Measurements from ENCODE around the gene WDR45. TPM values are rescaled to one million over a fixed set of nuclear protein-coding genes. Genes with fewer than 3 reads are reported as not detected.
A peak's percentile ranks its signal among the peaks of the same experiment; 100 is the strongest.

The WDR45 gene
- 51.2 and 54.7 TPM in 2 replicates for total RNA-seq (2013; cell fraction: nucleolus; rRNA removed)
- total RNA-seq (2014; rRNA removed) (14.9 and 20.4 TPM in 2 replicates), total RNA-seq (2014; rRNA removed; fragmentation: Illumina TruSeq; extraction: Trizol) (12.5 and 12.7 TPM in 2 replicates), total RNA-seq (2021) (19.7 and 20.8 TPM in 2 replicates), polyA plus RNA-seq (2011; rRNA removed) (18.2 and 29.8 TPM in 2 replicates), polyA plus RNA-seq (2014; fragmentation: Illumina TruSeq; extraction: Trizol) (18.6 and 19.7 TPM in 2 replicates), polyA plus RNA-seq (2014; fragmentation: Nextera tagmentation; extraction: Ambion mirVana) (10 to 100 TPM in 1 of 2 experiments, 1 to 10 TPM in 1; 5.9 to 10.3 TPM), polyA plus RNA-seq (2014; rRNA removed) (29.7 and 30.9 TPM in 2 replicates), polyA plus RNA-seq (2016; fragmentation: Nextera tagmentation; extraction: Ambion mirVana) (10 to 100 TPM; 22.1 to 25.4 TPM), polyA minus RNA-seq (2011; rRNA and poly(A)+ RNA removed) (37.1 and 54.6 TPM in 2 replicates), Bru-seq, nascent RNA (percentile 49 among the genes with signal in this experiment), BruChase-seq, experiment 1, labeled RNA remaining after a 6-hour chase (percentile 56 among the genes with signal in this experiment), BruChase-seq, experiment 2, labeled RNA remaining after a 2-hour chase (percentile 52 among the genes with signal in this experiment)
- polyA plus RNA-seq (2011; ENCODE audit: low read depth) = 64.5 TPM
- 37.2 and 45.7 TPM in 2 replicates for polyA plus RNA-seq (2011; cell fraction: cytosol; rRNA removed)
- polyA plus RNA-seq (2011; cell fraction: nucleus; rRNA removed) = 141 and 162 TPM in 2 replicates
- 21.5 and 32.2 TPM in 2 replicates for polyA plus RNA-seq (2012)
- polyA minus RNA-seq (2011; cell fraction: cytosol; rRNA and poly(A)+ RNA removed) = 9.1 and 13.9 TPM in 2 replicates
- 33.4 and 43.1 TPM in 2 replicates for polyA minus RNA-seq (2011; cell fraction: nucleus; rRNA and poly(A)+ RNA removed)
- long read RNA-seq, experiment 1, partial matches to known transcripts = 2 of 13 reads
- long read RNA-seq, experiment 1, other reads (novel, unspliced or antisense) = 4 of 13 reads
- long read RNA-seq, experiment 2, transcript WDR45-207 (11 exons, 1,639 nt) = major isoform, 17 of 28 reads
- long read RNA-seq, experiment 2, partial matches to known transcripts = 2 of 28 reads
- long read RNA-seq, experiment 2, other reads (novel, unspliced or antisense) = 7 of 28 reads

GRCh38 chrX:49079489-49080428 is at the start of gene WDR45:
Gene WDR45 (minus strand): TSS chrX:49079887. CDS start chrX:49078095, 1,792 bp downstream.
- 25% methylated on average over 48 of the region's 55 CpGs for WGBS (ENCODE audit: insufficient coverage, insufficient replicate concordance, low lambda C conversion rate, missing lambda C conversion rate)
- H4K20me1 ChIP-seq (ENCODE audit: control insufficient read depth, insufficient read depth) = no peaks in the 10 kb centered on the region
- peak; percentile 92 for ATAC-seq
- RAD21 ChIA-PET (ENCODE audit: unreplicated experiment) = interaction anchor here (0.8 to 1.5 kb wide), 3 partner anchors 19 to 75 kb away, joined by 3 read pairs; no protein-coding TSS in a partner anchor
- peak within 1 kb of the TSS; percentile 77 for H3K4me2 ChIP-seq (ENCODE audit: control insufficient read depth, insufficient read depth)
- no peaks in the 10 kb centered on the region for H3K4me1 ChIP-seq (ENCODE audit: control insufficient read depth, insufficient read depth, low read length)
- peak; percentile 8 for DNase-seq (ENCODE audit: low read depth, low spot score)
- POLR2A ChIA-PET = interaction anchor here (0.6 to 1.6 kb wide), 5 partner anchors 16 to 190 kb away, joined by 3 to 10 read pairs (median 5); partner anchors contain the start of gene PPP1R3F
- peak within 1 kb of the TSS; percentile 4; the same call in 1 of the 2 replicates for H2AFZ ChIP-seq (ENCODE audit: control insufficient read depth, low read depth, low read length)
- H3K27ac ChIP-seq (ENCODE audit: control insufficient read depth, insufficient read depth) = peak within 1 kb of the TSS; percentile 57
- no peaks in the 10 kb centered on the region for H3K27me3 ChIP-seq (replicated peaks in 1 of 2; ENCODE audit: control insufficient read depth in 2 of 2, insufficient read depth in 2 of 2, low read length in 1 of 2)
- SMC1A ChIA-PET (ENCODE audit: uncharacterized antibody, unreplicated experiment) = interaction anchor here (0.6 to 1.9 kb wide), 3 partner anchors 75 to 164 kb away, joined by 3 to 6 read pairs (median 4); no protein-coding TSS in a partner anchor
- peak within 1 kb of the TSS; percentile 67 for H3K4me3 ChIP-seq
- H3K36me3 ChIP-seq (ENCODE audit: control insufficient read depth in 2 of 2, insufficient read depth in 2 of 2, low read length in 1 of 2) = no peaks in the 10 kb centered on the region; a peak in 1 of 4 replicates
- intact Hi-C loops (cut with micrococcal nuclease; ENCODE audit: unreplicated experiment) = no loop called here
- peak within 1 kb of the TSS; percentile 80 for H3K9ac ChIP-seq (ENCODE audit: control insufficient read depth, insufficient read depth, low read length)
- no peak for FAIRE-seq
- CTCF ChIA-PET = interaction anchor here (0.7 to 0.9 kb wide), 3 partner anchors 76 to 278 kb away, joined by 3 to 4 read pairs (median 3); partner anchors contain the start of gene HDAC6
- no peaks in the 10 kb centered on the region; the same call in 1 of the 2 replicates for H3K79me2 ChIP-seq (ENCODE audit: control insufficient read depth, insufficient read depth, low read length)
- BruUV-seq (replicated peaks) = no TSS peak
- in situ Hi-C loops (cut with MboI) = no loop called here
- H3K9me3 ChIP-seq (replicated peaks; ENCODE audit: control insufficient read depth, insufficient read depth, low read length) = no peaks in the 10 kb centered on the region; the same call in 2 of the 3 replicates
- TF ChIP-seq HSF1 (IDR thresholded peaks at IDR 0.05; ENCODE audit: low read depth, low read length) = no peak
- TF ChIP-seq RUNX3 (IDR thresholded peaks at IDR 0.05; ENCODE audit: low read length) = peak; percentile 22
- no peak for TF ChIP-seq NRF1 (conservative IDR thresholded peaks at IDR 0.05; ENCODE audit: low read depth, low read length)
- TF ChIP-seq SRF (IDR thresholded peaks at IDR 0.05; ENCODE audit: low read depth in 2 of 2, low read length in 2 of 2) = no peak
- 0 out of 2 replicates have a peak, but pooled peaks have one; percentile 9 for TF ChIP-seq JUND (IDR thresholded peaks at IDR 0.05; ENCODE audit: low read depth, low read length)
- TF ChIP-seq ETV6 (conservative IDR thresholded peaks at IDR 0.05 in 1 of 2, IDR thresholded peaks at IDR 0.05 in 1 of 2; ENCODE audit: borderline replicate concordance in 1 of 2, low read depth in 1 of 2) = 0 out of 4 replicates have a peak, but pooled peaks of 1 of the 2 experiments have one; percentile 47
- TF ChIP-seq FOS (IDR thresholded peaks at IDR 0.05; ENCODE audit: borderline replicate concordance, extremely low read depth, insufficient read length) = no peak
- TF ChIP-seq REST (IDR thresholded peaks at IDR 0.05; ENCODE audit: low read depth, low read length) = no peak
- peak; percentile 47; the same call in 1 of the 2 replicates for TF ChIP-seq NR2F1 (conservative IDR thresholded peaks at IDR 0.05)
- TF ChIP-seq MTA3 (IDR thresholded peaks at IDR 0.05; ENCODE audit: borderline replicate concordance, low read length) = no peak
- TF ChIP-seq LARP7 (IDR thresholded peaks at IDR 0.05) = 0 out of 2 replicates have a peak, but pooled peaks have one; percentile 8
- TF ChIP-seq JUNB (IDR thresholded peaks at IDR 0.05) = peak; percentile 24; the same call in 1 of the 2 replicates

Data from GM12878 (cell line).